ENCODE data around the gene MITF.

GRCh38 chr3:69700949-69701348, 38.3 kb upstream of the MITF start:
- no peak for TF ChIP-seq CTCF (IDR thresholded peaks at IDR 0.05)
- TF ChIP-seq POLR2A (IDR thresholded peaks at IDR 0.05), result no peak

All from esophagus squamous epithelium (tissue), 4 donors.